HL-60 (cell line): Measurements from ENCODE around the gene MAP2K5.

Source experiments
- CTCF ChIP-seq: IDR thresholded peaks from one replicate; pipeline ENCODE4 v1.5.1; 2011; ENCODE audit warnings: low read length, control low read depth, inconsistent platforms; ENCODE audit not compliant: insufficient read depth
- POLR2AphosphoS5 ChIP-seq: IDR thresholded peaks from 2 replicates; pipeline ENCODE4 v1.6.1; 2012; ENCODE audit warnings: low read depth
- SPI1 ChIP-seq: IDR thresholded peaks from 2 replicates; pipeline ENCODE4 v1.6.1; 2012; ENCODE audit warnings: low read depth, mild to moderate bottlenecking, borderline replicate concordance

GRCh38 chr15:67641453-67641852 is 99.0 kb downstream of the MAP2K5 start:
- TF ChIP-seq CTCF (no peak), SPI1 (no peak), POLR2AphosphoS5 (no peak)
